MCF 10A (cell line): ENCODE results near the gene CCDC27. TPM values are rescaled to one million over a fixed set of nuclear protein-coding genes. Genes with fewer than 3 reads are reported as not detected.

ENCODE experiments used
- BruUV-seq: library from RNA; stranded (reverse); fragments of 400-500 nt; replicated peaks from 2 replicates; lab custom pipeline; 2021; lab: Mats Ljungman, UMichigan
- CTCF ChIA-PET: fragments of 300-600 bp; sonication (Branson Sonifier 250); formaldehyde crosslinking; extraction: SDS; loops from one replicate; lab custom pipeline; 2021; ENCODE audit warnings: antibody characterized with exemption, inconsistent platforms; lab: Yijun Ruan, JAX
- POLR2A ChIA-PET: fragments of 300-600, 350-650 bp; sonication (Branson Sonifier 250); formaldehyde crosslinking; extraction: SDS; loops from one replicate; lab custom pipeline; 2020; ENCODE audit warnings: antibody characterized with exemption, inconsistent platforms; lab: Yijun Ruan, JAX
- DNase-seq: peaks from one replicate; pipeline ENCODE4 v3.0.0-alpha.2; 2018; ENCODE audit not compliant: unreplicated experiment
- H3K27ac Mint-ChIP-seq: one replicate; pipeline ENCODE4 v1.8.0; 2022; ENCODE audit warnings: mild to moderate bottlenecking, low read depth, mixed read lengths; ENCODE audit not compliant: unreplicated experiment
- H3K27me3 Mint-ChIP-seq: one replicate; pipeline ENCODE4 v1.8.0; 2022; ENCODE audit warnings: mixed read lengths; ENCODE audit not compliant: insufficient read depth, unreplicated experiment
- H3K36me3 Mint-ChIP-seq: one replicate; pipeline ENCODE4 v1.8.0; 2022; ENCODE audit warnings: mild to moderate bottlenecking, moderate library complexity, mixed read lengths; ENCODE audit not compliant: insufficient read depth, unreplicated experiment
- H3K4me1 Mint-ChIP-seq: one replicate; pipeline ENCODE4 v1.8.0; 2022; ENCODE audit warnings: mixed read lengths; ENCODE audit not compliant: insufficient read depth, unreplicated experiment
- H3K4me3 Mint-ChIP-seq: one replicate; pipeline ENCODE4 v1.8.0; 2022; ENCODE audit warnings: mild to moderate bottlenecking, moderate library complexity, mixed read lengths; ENCODE audit not compliant: unreplicated experiment
- H3K9me3 Mint-ChIP-seq: one replicate; pipeline ENCODE4 v1.8.0; 2022; ENCODE audit warnings: mixed read lengths; ENCODE audit not compliant: unreplicated experiment
- CTCF ChIP-seq: fragments of 200-600 bp; IDR thresholded peaks from one replicate; pipeline ENCODE4 v1.8.0; 2022; ENCODE audit warnings: antibody characterized with exemption, mild to moderate bottlenecking; ENCODE audit not compliant: unreplicated experiment
- intact Hi-C: fragments of 100-400 bp; cut with micrococcal nuclease; formaldehyde crosslinking; loops from 2 replicates; pipeline ENCODE4 v1.14.1; 2022
- total RNA-seq: library from RNA; stranded (reverse); gene quantifications from 2 replicates; pipeline ENCODE4 v1.2.3, GENCODE V29; 2022

CCDC27 gene
- total RNA-seq, 1 experiment from 2014 or later, result not detected

- Mint-ChIP-seq H3K27me3 (no peaks in the 10 kb centered on the region), H3K4me1 (peaks cover 18% of the 10 kb centered on the region), H3K4me3 (no peak overlapping the region), H3K27ac (no peak overlapping the region), H3K9me3 (no peaks in the 10 kb centered on the region), H3K36me3 (peaks cover 20% of the 10 kb centered on the region)
- no peak for DNase-seq
- ChIA-PET CTCF (interaction anchor here (0.7 to 0.8 kb wide), 2 partner anchors 18 to 47 kb away, joined by 3 read pairs; no protein-coding TSS in a partner anchor), POLR2A (interaction anchor here (0.6 to 0.7 kb wide), 2 partner anchors 9 to 141 kb away, joined by 3 to 4 read pairs; no protein-coding TSS in a partner anchor)
- no peak for TF ChIP-seq CTCF
- BruUV-seq, result no TSS peak
- intact Hi-C loops, result no loop called here
Measured at GRCh38 chr1:3742439-3743298, 9.6 kb upstream of the CCDC27 start.

GRCh38 chr1:3743421-3743820 is 8.8 kb upstream of the CCDC27 start:
- ChIA-PET CTCF (interaction anchor here (0.8 kb wide), 1 partner anchor 48 kb away, joined by 3 read pairs; no protein-coding TSS in a partner anchor), POLR2A (interaction anchor here (0.6 kb wide), 1 partner anchor 140 kb away, joined by 3 read pairs; no protein-coding TSS in a partner anchor)
- H3K9me3 Mint-ChIP-seq, result no peaks in the 10 kb centered on the region
- intact Hi-C loops, result no loop called here
- no peak for DNase-seq
- BruUV-seq, result no TSS peak
- no peaks in the 10 kb centered on the region for H3K27me3 Mint-ChIP-seq
- peaks cover 24% of the 10 kb centered on the region for H3K4me1 Mint-ChIP-seq
- H3K36me3 Mint-ChIP-seq, result peaks cover 20% of the 10 kb centered on the region
- H3K27ac Mint-ChIP-seq, result no peak overlapping the region
- H3K4me3 Mint-ChIP-seq, result no peak overlapping the region
- no peak for TF ChIP-seq CTCF

- DNase-seq, result no peak
- intact Hi-C loops, result no loop called here
- Mint-ChIP-seq H3K27me3 (no peaks in the 10 kb centered on the region), H3K4me3 (no peak overlapping the region), H3K4me1 (peaks cover 24% of the 10 kb centered on the region), H3K27ac (no peak overlapping the region), H3K36me3 (peaks cover 20% of the 10 kb centered on the region), H3K9me3 (no peaks in the 10 kb centered on the region)
- no peak for TF ChIP-seq CTCF
- BruUV-seq, result no TSS peak
- CTCF ChIA-PET, result interaction anchor here (0.6 to 0.8 kb wide), 2 partner anchors 48 to 179 kb away, joined by 3 to 4 read pairs; no protein-coding TSS in a partner anchor
- POLR2A ChIA-PET, result no interaction called here
Measured at GRCh38 chr1:3743826-3744225, 8.4 kb upstream of the CCDC27 start.

- peaks cover 24% of the 10 kb centered on the region for H3K4me1 Mint-ChIP-seq
- H3K4me3 Mint-ChIP-seq, result no peak overlapping the region
- peaks cover 20% of the 10 kb centered on the region for H3K36me3 Mint-ChIP-seq
- DNase-seq, result no peak
- no peak overlapping the region for H3K27ac Mint-ChIP-seq
- intact Hi-C loops, result no loop called here
- no peaks in the 10 kb centered on the region for H3K27me3 Mint-ChIP-seq
- POLR2A ChIA-PET, result no interaction called here
- no TSS peak for BruUV-seq
- CTCF ChIA-PET, result interaction anchor here (0.7 to 1.3 kb wide), 2 partner anchors 11 to 95 kb away, joined by 3 to 6 read pairs; no protein-coding TSS in a partner anchor
- TF ChIP-seq CTCF, result no peak
- H3K9me3 Mint-ChIP-seq, result no peaks in the 10 kb centered on the region
Measured at GRCh38 chr1:3744646-3745045, 7.6 kb upstream of the CCDC27 start.
